IMR-90 (cell line): Measurements from ENCODE around the gene POMT1. TPM values are rescaled to one million over a fixed set of nuclear protein-coding genes. Genes with fewer than 3 reads are reported as not detected.

ENCODE experiments used
- ATAC-seq: fragments of 200-7000 bp; cut with Tn5 transposase; 2 replicates; pipeline ENCODE4 v1.9.1; 2020; ENCODE audit warnings: low read depth, mild to moderate bottlenecking, moderate library complexity
- BruUV-seq: library from RNA; stranded (reverse); fragments of 400-500 nt; replicated peaks from 2 replicates; lab custom pipeline; 2021; lab: Mats Ljungman, UMichigan
- CTCF ChIA-PET: fragments of 300-600 bp; formaldehyde crosslinking; extraction: SDS; loops from one replicate; lab custom pipeline; 2021; ENCODE audit warnings: antibody characterized with exemption; lab: Yijun Ruan, JAX
- POLR2A ChIA-PET: fragments of 300-600 bp; sonication (Branson Sonifier 250); formaldehyde crosslinking; loops from one replicate; lab custom pipeline; 2022; ENCODE audit warnings: antibody characterized with exemption; ENCODE audit not compliant: unreplicated experiment; lab: Charles Lee
- DNase-seq: peaks from one replicate; pipeline ENCODE4 v3.0.0; 2013
- H2AFZ ChIP-seq: replicated peaks from 2 replicates; pipeline ENCODE3; 2013; ENCODE audit warnings: low read length, mild to moderate bottlenecking; ENCODE audit not compliant: poor library complexity
- H2AK5ac ChIP-seq: 2 replicates; pipeline ENCODE4 v1.6.1; 2013; ENCODE audit warnings: low read depth, low read length, inconsistent platforms
- H2AK9ac ChIP-seq: replicated peaks from 2 replicates; pipeline ENCODE3; 2013; ENCODE audit warnings: mild to moderate bottlenecking, low read depth, low read length, moderate library complexity; ENCODE audit not compliant: poor library complexity
- H2BK120ac ChIP-seq: 2 replicates; pipeline ENCODE4 v1.6.1; 2013; ENCODE audit warnings: low read depth, low read length, inconsistent platforms
- H2BK15ac ChIP-seq: 3 replicates; pipeline ENCODE4 v1.6.1; 2013; ENCODE audit warnings: low read depth, low read length, inconsistent platforms
- H2BK20ac ChIP-seq: 2 replicates; pipeline ENCODE4 v1.6.1; 2013; ENCODE audit warnings: low read depth, mild to moderate bottlenecking, inconsistent platforms, low read length, moderate library complexity
- H2BK5ac ChIP-seq: 2 replicates; pipeline ENCODE4 v1.6.1; 2013; ENCODE audit warnings: mild to moderate bottlenecking, low read depth, low read length, inconsistent platforms; ENCODE audit not compliant: poor library complexity, severe bottlenecking
- H3K14ac ChIP-seq: replicated peaks from 2 replicates; pipeline ENCODE4 v1.6.1; 2013; ENCODE audit warnings: low read depth, low read length, inconsistent platforms
- H3K18ac ChIP-seq: 2 replicates; pipeline ENCODE4 v1.6.1; 2013; ENCODE audit warnings: low read depth, low read length, control low read depth
- H3K23ac ChIP-seq: 2 replicates; pipeline ENCODE4 v1.6.1; 2013; ENCODE audit warnings: low read depth, low read length, inconsistent platforms
- H3K27ac ChIP-seq: 2 replicates; pipeline ENCODE4 v1.5.1; 2013; ENCODE audit warnings: mild to moderate bottlenecking, control low read depth, low read length; ENCODE audit not compliant: insufficient read depth
- H3K27me3 ChIP-seq: 2 replicates; pipeline ENCODE4 v1.6.1; 2013; ENCODE audit warnings: low read length; ENCODE audit not compliant: control insufficient read depth, insufficient read depth
- H3K36me3 ChIP-seq: 2 replicates; pipeline ENCODE4 v1.6.1; 2013; ENCODE audit warnings: low read length, mixed read lengths; ENCODE audit not compliant: control insufficient read depth, insufficient read depth
- H3K4ac ChIP-seq: 2 replicates; pipeline ENCODE4 v1.6.1; 2013; ENCODE audit warnings: low read depth, low read length, inconsistent platforms
- H3K4me1 ChIP-seq: 2 replicates; pipeline ENCODE4 v1.6.1; 2013; ENCODE audit warnings: low read length, mixed read lengths; ENCODE audit not compliant: control insufficient read depth, insufficient read depth
- H3K4me2 ChIP-seq: 2 replicates; pipeline ENCODE4 v1.6.1; 2013; ENCODE audit warnings: low read depth, mild to moderate bottlenecking, control low read depth, low read length, moderate library complexity
- H3K4me3 ChIP-seq: 2 replicates; pipeline ENCODE4 v1.5.1; 2013; ENCODE audit warnings: low read depth, mild to moderate bottlenecking, control low read depth, low read length, moderate library complexity; ENCODE audit not compliant: insufficient read depth
- H3K56ac ChIP-seq: 2 replicates; pipeline ENCODE4 v1.6.1; 2013; ENCODE audit warnings: low read length, inconsistent platforms; ENCODE audit not compliant: insufficient read depth; ENCODE audit errors: extremely low read depth
- H3K79me1 ChIP-seq, 2 experiments: 2 replicates each; pipeline ENCODE4 v1.6.1; 2013; ENCODE audit warnings: low read length in 2 of 2, inconsistent platforms in 1 of 2, low read depth in 1 of 2
- H3K9ac ChIP-seq: 2 replicates; pipeline ENCODE4 v1.6.1; 2013; ENCODE audit warnings: low read depth, low read length, control low read depth
- H3K9me1 ChIP-seq: 2 replicates; pipeline ENCODE4 v1.6.1; 2013; ENCODE audit warnings: low read length, inconsistent platforms; ENCODE audit not compliant: insufficient read depth
- H3K9me3 ChIP-seq: 2 replicates; pipeline ENCODE4 v1.6.1; 2013; ENCODE audit warnings: low read length; ENCODE audit not compliant: control insufficient read depth, insufficient read depth
- H4K20me1 ChIP-seq: 2 replicates; pipeline ENCODE4 v1.6.1; 2013; ENCODE audit warnings: low read length, inconsistent platforms; ENCODE audit not compliant: insufficient read depth
- H4K5ac ChIP-seq: 2 replicates; pipeline ENCODE4 v1.6.1; 2013; ENCODE audit warnings: mild to moderate bottlenecking, low read depth, low read length, control low read depth
- H4K8ac ChIP-seq, 2 experiments: 2 replicates each; pipeline ENCODE4 v1.6.1; 2013; ENCODE audit warnings: low read depth in 2 of 2, low read length in 2 of 2, control low read depth in 1 of 2, inconsistent platforms in 1 of 2
- H4K91ac ChIP-seq: 2 replicates; pipeline ENCODE4 v1.6.1; 2013; ENCODE audit warnings: low read depth, low read length, inconsistent platforms; ENCODE audit not compliant: insufficient read depth
- MAFK ChIP-seq: IDR thresholded peaks from 2 replicates; pipeline ENCODE4 v1.6.1; 2012; ENCODE audit warnings: low read depth, low read length, improper control_type of control experiment
- POLR2A ChIP-seq: IDR thresholded peaks from 2 replicates; pipeline ENCODE4 v1.6.1; 2012; ENCODE audit warnings: mild to moderate bottlenecking, low read depth, low read length
- SMC3 ChIP-seq: fragments of 150-350 bp; IDR thresholded peaks from 2 replicates; pipeline ENCODE4 v1.6.1; 2016; ENCODE audit warnings: low read depth, mild to moderate bottlenecking, antibody characterized with exemption, low read length, moderate library complexity
- WGBS, 2 experiments: methylation state at CpG; one replicate each; pipeline versions ENCODE4 v1.1.5 to v1.1.7; 2013; ENCODE audit warnings: missing lambda C conversion rate in 2 of 2; ENCODE audit not compliant: insufficient read length in 1 of 2; ENCODE audit errors: extremely low coverage in 2 of 2; 5-methylcytosine and 5-hydroxymethylcytosine counted together
- dilution Hi-C: fragments of 300-500 bp; cut with HindIII; formaldehyde crosslinking; loops from one replicate; pipeline ENCODE4 v1.14.3; 2018; ENCODE audit warnings: low sequenced_read_pairs; ENCODE audit not compliant: unreplicated experiment
- in situ Hi-C: fragments of 300-500 bp; cut with MboI; formaldehyde crosslinking; loops from 3 replicates; pipeline ENCODE4 v1.14.3; 2019; ENCODE audit warnings: low sequenced_read_pairs, inconsistent platforms, mixed read lengths
- intact Hi-C: fragments of 100-400 bp; cut with micrococcal nuclease; formaldehyde crosslinking; loops from 2 replicates; pipeline ENCODE4 v1.10.0; 2022
- polyA plus RNA-seq, 3 experiments: library from polyadenylated mRNA; depleted of rRNA; stranded (reverse); fragments of >200 nt; gene quantifications; 2 replicates each; pipeline ENCODE4 v1.2.3, GENCODE V29; 2012; ENCODE audit warnings: low replicate concordance in 1 of 3
- total RNA-seq: library from RNA; depleted of rRNA; stranded (reverse); fragments of >200 nt; gene quantifications from 2 replicates; pipeline ENCODE4 v1.2.3, GENCODE V29; 2012

POMT1 gene
- total and polyA plus RNA-seq, 2 of the 4 experiments (the other 2 are of a cell fraction) = 24.2 to 36.5 TPM

GRCh38 chr9:131478911-131479310 is 23.8 kb upstream of the POMT1 start:
- ATAC-seq (no peak), DNase-seq (no peak)
- Histone ChIP-seq H3K36me3 (peaks cover 90% of the 10 kb centered on the region), H3K27ac (no peak overlapping the region), H2BK15ac (no peak overlapping the region), H3K56ac (no peak overlapping the region), H3K4ac (no peak overlapping the region), H3K18ac (no peak overlapping the region), H4K20me1 (peaks cover 48% of the 10 kb centered on the region), H3K79me1 (peaks cover 29 to 54% of the 10 kb centered on the region in 2 experiments), H3K4me2 (no peak overlapping the region), H2BK20ac (no peak overlapping the region), H2BK5ac (no peak overlapping the region), H2BK120ac (no peak overlapping the region), H3K27me3 (no peaks in the 10 kb centered on the region), H3K9me3 (no peaks in the 10 kb centered on the region), H2AK5ac (no peak overlapping the region), H3K4me3 (no peak overlapping the region), H4K8ac (no peak overlapping the region), H4K91ac (no peak overlapping the region), H3K9me1 (no peaks in the 10 kb centered on the region), H2AFZ (no peak overlapping the region), H3K14ac (no peak overlapping the region), H3K23ac (no peak overlapping the region), H2AK9ac (no peak overlapping the region), H3K9ac (no peak overlapping the region), H3K4me1 (no peaks in the 10 kb centered on the region), H4K5ac (no peak overlapping the region)
- intact Hi-C loops = loop anchor here (1.0 to 10.0 kb wide), 3 partner anchors 82 to 334 kb away; no protein-coding TSS in a partner anchor
- 100% methylated on average over 1 of the region's 10 CpGs; no CpG with 5 or more reads in 1 of the 2 experiments for WGBS, 2 experiments
- ChIA-PET POLR2A (no interaction called here), CTCF (interaction anchor here (0.6 kb wide), 1 partner anchor 835 kb away, joined by 4 read pairs; no protein-coding TSS in a partner anchor)
- dilution Hi-C loops = no loop called here
- in situ Hi-C loops = no loop called here
- no TSS peak for BruUV-seq
- TF ChIP-seq POLR2A (no peak), MAFK (no peak), SMC3 (no peak)
